GM12878 (cell line): ENCODE results near the gene XPO1. TPM values are rescaled to one million over a fixed set of nuclear protein-coding genes. Genes with fewer than 3 reads are reported as not detected.

Source experiments
- ATAC-seq: fragments of 200-7000 bp; cut with Tn5 transposase; 3 replicates; pipeline ENCODE4 v1.9.1; 2020; ENCODE audit warnings: mild to moderate bottlenecking, moderate library complexity
- BruUV-seq: library from RNA; stranded (reverse); fragments of 400-500 nt; replicated peaks from 2 replicates; lab custom pipeline; 2021; lab: Mats Ljungman, UMichigan
- CTCF ChIA-PET: fragments of 300-600 bp; sonication (Branson Sonifier 250); formaldehyde crosslinking; extraction: SDS; loops from one replicate; lab custom pipeline; 2021; ENCODE audit warnings: inconsistent platforms; lab: Yijun Ruan, JAX
- POLR2A ChIA-PET: fragments of 350-600 bp; formaldehyde crosslinking; extraction: SDS; loops from one replicate; lab custom pipeline; 2021; ENCODE audit warnings: inconsistent platforms; lab: Charles Lee
- RAD21 ChIA-PET: fragments of 300-600 bp; sonication (Branson Sonifier 250); formaldehyde crosslinking; loops from one replicate; lab custom pipeline; 2023; ENCODE audit warnings: antibody characterized with exemption; ENCODE audit not compliant: unreplicated experiment; lab: Charles Lee
- SMC1A ChIA-PET: fragments of 300-600 bp; sonication (Branson Sonifier 250); formaldehyde crosslinking; loops from one replicate; lab custom pipeline; 2023; ENCODE audit not compliant: unreplicated experiment, uncharacterized antibody; lab: Charles Lee
- DNase-seq: peaks from one replicate; pipeline ENCODE4 v3.0.0-alpha.2; 2011; ENCODE audit warnings: low read depth, low spot score
- FAIRE-seq: peaks from 3 replicates; lab custom pipeline; 2011; peaks lifted over from hg19 to GRCh38; lab: Jason Lieb, UNC
- H2AFZ ChIP-seq: 2 replicates; pipeline ENCODE4 v1.6.0; 2011; ENCODE audit warnings: low read depth, low read length, control low read depth; ENCODE audit not compliant: control insufficient read depth
- H3K27ac ChIP-seq: 2 replicates; pipeline ENCODE4 v1.5.1; 2011; ENCODE audit warnings: control low read depth; ENCODE audit not compliant: control insufficient read depth, insufficient read depth
- H3K27me3 ChIP-seq, 2 experiments: replicated peaks in 1 of 2; 2 replicates each; pipeline versions ENCODE4 v1.6.0 to v1.6.1; 2011; ENCODE audit warnings: low read length in 1 of 2; ENCODE audit not compliant: control insufficient read depth in 2 of 2, insufficient read depth in 2 of 2
- H3K36me3 ChIP-seq, 2 experiments: 2 replicates each; pipeline ENCODE4 v1.5.1; 2011; ENCODE audit warnings: low read length in 1 of 2; ENCODE audit not compliant: control insufficient read depth in 2 of 2, insufficient read depth in 2 of 2
- H3K4me1 ChIP-seq: 2 replicates; pipeline ENCODE4 v1.6.1; 2011; ENCODE audit warnings: mild to moderate bottlenecking, low read length, moderate library complexity, mixed read lengths; ENCODE audit not compliant: control insufficient read depth, insufficient read depth
- H3K4me2 ChIP-seq: 2 replicates; pipeline ENCODE4 v1.6.0; 2011; ENCODE audit warnings: control low read depth; ENCODE audit not compliant: control insufficient read depth, insufficient read depth
- H3K4me3 ChIP-seq: fragments of 200-600 bp; sonication (generic); 2 replicates; pipeline ENCODE4 v1.5.1; 2016
- H3K79me2 ChIP-seq: 2 replicates; pipeline ENCODE4 v1.6.0; 2011; ENCODE audit warnings: low read length; ENCODE audit not compliant: control insufficient read depth, insufficient read depth
- H3K9ac ChIP-seq: 2 replicates; pipeline ENCODE4 v1.8.0; 2011; ENCODE audit warnings: low read length, control low read depth, mixed read lengths; ENCODE audit not compliant: control insufficient read depth, insufficient read depth
- H3K9me3 ChIP-seq: replicated peaks from 3 replicates; pipeline ENCODE4 v1.5.1; 2011; ENCODE audit warnings: mild to moderate bottlenecking, low read length; ENCODE audit not compliant: control insufficient read depth, insufficient read depth
- H4K20me1 ChIP-seq: 2 replicates; pipeline ENCODE4 v1.6.0; 2011; ENCODE audit not compliant: control insufficient read depth, insufficient read depth
- ATF2 ChIP-seq: IDR thresholded peaks from 2 replicates; pipeline ENCODE4 v1.6.1; 2012; ENCODE audit warnings: low read length, inconsistent platforms
- BHLHE40 ChIP-seq, 2 experiments: fragments of 450-650 bp in 1 of 2; IDR thresholded peaks; 2 replicates each; pipeline ENCODE4 v1.6.1; 2011 to 2017; ENCODE audit warnings: low read depth in 2 of 2, borderline replicate concordance in 1 of 2, improper control_type of control experiment in 1 of 2, low read length in 1 of 2, mild to moderate bottlenecking in 1 of 2
- CEBPB ChIP-seq, 2 experiments: fragments of 150-350 bp in 1 of 2; IDR thresholded peaks; 2 replicates each; pipeline ENCODE4 v1.6.1; 2012 to 2014; ENCODE audit warnings: low read depth in 2 of 2, low read length in 2 of 2, borderline replicate concordance in 1 of 2, inconsistent platforms in 1 of 2
- FOS ChIP-seq: IDR thresholded peaks from 3 replicates; pipeline ENCODE4 v1.6.1; 2011; ENCODE audit warnings: borderline replicate concordance; ENCODE audit not compliant: insufficient read length; ENCODE audit errors: extremely low read depth
- IKZF2 ChIP-seq, 2 experiments: fragments of 450-650 bp; IDR thresholded peaks; 2 replicates each; pipeline ENCODE4 v1.6.1; 2017; ENCODE audit warnings: mild to moderate bottlenecking in 2 of 2, moderate library complexity in 2 of 2
- KDM1A ChIP-seq: fragments of 200-600 bp; sonication (generic); IDR thresholded peaks from 2 replicates; pipeline ENCODE4 v1.6.1; 2016; ENCODE audit warnings: borderline replicate concordance
- POU2F2 ChIP-seq: IDR thresholded peaks from 3 replicates; pipeline ENCODE4 v1.6.1; 2011; ENCODE audit warnings: low read depth, mild to moderate bottlenecking, low read length, borderline replicate concordance
- SUZ12 ChIP-seq: fragments of 200-600 bp; sonication (generic); IDR thresholded peaks from one replicate; pipeline ENCODE4 v1.6.1; 2018; ENCODE audit warnings: antibody characterized with exemption, mild to moderate bottlenecking; ENCODE audit not compliant: unreplicated experiment
- TBL1XR1 ChIP-seq: IDR thresholded peaks from 2 replicates; pipeline ENCODE4 v1.6.1; 2012; ENCODE audit warnings: low read depth, low read length, improper control_type of control experiment
- ZBTB11 ChIP-seq: fragments of 450-650 bp; formaldehyde crosslinking; IDR thresholded peaks from 2 replicates; pipeline ENCODE4 v1.5.0; 2022; ENCODE audit warnings: mild to moderate bottlenecking, missing genetic modification characterization
- WGBS: methylation state at CpG from one replicate; pipeline ENCODE4 v1.1.6; 2016; ENCODE audit warnings: low lambda C conversion rate; ENCODE audit not compliant: insufficient replicate concordance, insufficient coverage; ENCODE audit errors: missing lambda C conversion rate; 5-methylcytosine and 5-hydroxymethylcytosine counted together
- in situ Hi-C: fragments of 300-500 bp; cut with MboI; formaldehyde crosslinking; loops from 9 replicates; pipeline ENCODE4 v1.14.3; 2018; ENCODE audit warnings: mixed read lengths
- intact Hi-C: fragments of 100-400 bp; cut with micrococcal nuclease; formaldehyde crosslinking; loops from one replicate; pipeline ENCODE4 v1.14.2; 2022; ENCODE audit not compliant: unreplicated experiment
- polyA plus RNA-seq, 11 experiments: library from polyadenylated mRNA; depleted of rRNA in 4 of 11; unstranded in 6 of 11; stranded (reverse) in 5 of 11; fragments of >200 nt; fragmentation: Nextera tagmentation in 4 of 11; fragmentation: Illumina TruSeq in 1 of 11; extraction: Ambion mirVana in 4 of 11; extraction: Trizol in 1 of 11; gene quantifications; 1 replicate in 1 of 11; 2 replicates in 10 of 11; pipeline versions ENCODE4 v1.2.1 to v1.2.3, GENCODE V29; 2011 to 2016; ENCODE audit warnings: inconsistent platforms in 2 of 11, missing spikeins in 2 of 11, low read depth in 1 of 11
- total RNA-seq, 4 experiments: library from RNA; depleted of rRNA in 3 of 4; stranded (reverse); fragments of >200 nt in 3 of 4; fragmentation: Illumina TruSeq in 1 of 4; extraction: Trizol in 1 of 4; gene quantifications; 2 replicates each; pipeline versions ENCODE4 v1.2.1 to v1.2.3, GENCODE V29; 2013 to 2021

Gene XPO1
- total and polyA plus RNA-seq, 10 of the 15 experiments (the other 5 are each of a cell fraction or from before 2014, with no cell fraction given): 57.3 to 216 (median 153) TPM

GRCh38 chr2:61432990-61433389, 105.2 kb downstream of the XPO1 start:
- Histone ChIP-seq H2AFZ (no peak overlapping the region), H3K9me3 (no peaks in the 10 kb centered on the region; the same call in 1 of the 3 replicates), H3K9ac (no peak overlapping the region), H3K36me3 (no peaks in the 10 kb centered on the region), H3K4me3 (no peak overlapping the region), H3K27ac (no peak overlapping the region), H4K20me1 (peaks cover 10% of the 10 kb centered on the region; the same call in 1 of the 2 replicates)
- WGBS: 100% methylated on average over 3 of the region's 3 CpGs
- SMC1A ChIA-PET: interaction anchor here (1.0 to 4.5 kb wide), 12 partner anchors 9 to 224 kb away, joined by 3 to 16 read pairs (median 4); no protein-coding TSS in a partner anchor
- POLR2A ChIA-PET: interaction anchor here (0.6 to 1.8 kb wide), 9 partner anchors 9 to 39 kb away, joined by 3 to 9 read pairs (median 4); no protein-coding TSS in a partner anchor
- CTCF ChIA-PET: interaction anchor here (1.1 to 1.8 kb wide), 7 partner anchors 10 to 54 kb away, joined by 3 to 9 read pairs (median 5); no protein-coding TSS in a partner anchor
- no peak for DNase-seq
- intact Hi-C loops: no loop called here
- no peak for TF ChIP-seq ZBTB11 (CRISPR knock-in tag)
- no peak for TF ChIP-seq ATF2
- TF ChIP-seq SUZ12: no peak
- TF ChIP-seq BHLHE40 (IDR thresholded peaks at IDR 0.05; ENCODE audit: borderline replicate concordance in 1 of 2, low read depth in 2 of 2, low read length in 1 of 2): 0 out of 4 replicates have a peak, but pooled peaks of 1 of the 2 experiments have one; percentile 0
- TF ChIP-seq TBL1XR1: no peak
- TF ChIP-seq FOS: no peak
- 0 out of 4 replicates have a peak, but pooled peaks of 1 of the 2 experiments have one; percentile 20 for TF ChIP-seq IKZF2 (IDR thresholded peaks at IDR 0.05)
- TF ChIP-seq KDM1A: no peak
- no peak for TF ChIP-seq POU2F2
- no peak for TF ChIP-seq CEBPB (IDR thresholded peaks at IDR 0.05; ENCODE audit: borderline replicate concordance in 1 of 2, low read depth in 2 of 2, low read length in 2 of 2)
- TF ChIP-seq, all 136 proteins: peak for 2
- no peak for FAIRE-seq
- no peak for ATAC-seq
- Histone ChIP-seq H3K4me1 (peaks cover 28% of the 10 kb centered on the region), H3K79me2 (peaks cover 82% of the 10 kb centered on the region), H3K27me3 (no peaks in the 10 kb centered on the region), H3K4me2 (no peak overlapping the region)
- RAD21 ChIA-PET: no interaction called here
- in situ Hi-C loops: no loop called here
- BruUV-seq: no TSS peak
